CD8-positive, alpha-beta memory T cell (primary cell): Measurements from ENCODE around the gene SCN1A. TPM values are rescaled to one million over a fixed set of nuclear protein-coding genes. Genes with fewer than 3 reads are reported as not detected.

Experiments used
- CTCF ChIA-PET: fragments of 350-600 bp; sonication (Branson Sonifier 250); formaldehyde crosslinking; loops from one replicate; lab custom pipeline; 2021; ENCODE audit warnings: antibody characterized with exemption; lab: Charles Lee
- POLR2A ChIA-PET: fragments of 350-600 bp; sonication (Branson Sonifier 250); formaldehyde crosslinking; loops from one replicate; lab custom pipeline; 2021; ENCODE audit warnings: antibody characterized with exemption; lab: Charles Lee
- DNase-seq, 5 donors: peaks; one replicate each; pipeline versions ENCODE4 v3.0.0 to v3.0.0-alpha.2; 2020 to 2022; ENCODE audit warnings: mixed read lengths in 1 of 5
- H3K27ac ChIP-seq: one replicate; pipeline ENCODE4 v1.7.0; 2013; ENCODE audit warnings: low read depth, mild to moderate bottlenecking, low read length, moderate library complexity
- H3K27me3 ChIP-seq: 2 replicates; pipeline ENCODE4 v1.7.0; 2013; ENCODE audit warnings: low read length, mild to moderate bottlenecking; ENCODE audit not compliant: insufficient read depth, poor library complexity, severe bottlenecking
- H3K36me3 ChIP-seq: 2 replicates; pipeline ENCODE4 v1.7.0; 2013; ENCODE audit warnings: mild to moderate bottlenecking, low read length, moderate library complexity; ENCODE audit not compliant: insufficient read depth
- H3K4me1 ChIP-seq: 2 replicates; pipeline ENCODE4 v1.7.0; 2013; ENCODE audit warnings: mild to moderate bottlenecking, low read length, moderate library complexity; ENCODE audit not compliant: insufficient read depth
- H3K4me3 ChIP-seq: 2 replicates; pipeline ENCODE4 v1.7.0; 2013; ENCODE audit warnings: mild to moderate bottlenecking, low read length
- H3K9me3 ChIP-seq: 2 replicates; pipeline ENCODE4 v1.7.0; 2013; ENCODE audit warnings: mild to moderate bottlenecking, low read length
- H3K27ac Mint-ChIP-seq, 8 donors: one replicate each; pipeline ENCODE4 v1.8.0; 2020 to 2021; ENCODE audit warnings: mixed read lengths in 8 of 8, mild to moderate bottlenecking in 6 of 8, inconsistent platforms in 3 of 8, moderate library complexity in 3 of 8
- H3K27me3 Mint-ChIP-seq, 2 donors: one replicate each; pipeline ENCODE4 v1.8.0; 2020 to 2021; ENCODE audit warnings: mixed read lengths in 2 of 2, mild to moderate bottlenecking in 1 of 2, moderate library complexity in 1 of 2
- H3K36me3 Mint-ChIP-seq, 3 donors: one replicate each; pipeline ENCODE4 v1.8.0; 2020 to 2021; ENCODE audit warnings: mixed read lengths in 3 of 3, inconsistent platforms in 1 of 3, mild to moderate bottlenecking in 1 of 3
- H3K4me1 Mint-ChIP-seq, 3 donors: one replicate each; pipeline ENCODE4 v1.8.0; 2020 to 2021; ENCODE audit warnings: mixed read lengths in 3 of 3, inconsistent platforms in 1 of 3, mild to moderate bottlenecking in 1 of 3
- H3K4me3 Mint-ChIP-seq, 7 donors: one replicate each; pipeline ENCODE4 v1.8.0; 2020 to 2021; ENCODE audit warnings: mixed read lengths in 7 of 7, mild to moderate bottlenecking in 6 of 7, moderate library complexity in 4 of 7, inconsistent platforms in 2 of 7
- H3K9me3 Mint-ChIP-seq, 5 donors: one replicate each; pipeline ENCODE4 v1.8.0; 2020 to 2022; ENCODE audit warnings: mixed read lengths in 5 of 5, mild to moderate bottlenecking in 3 of 5, moderate library complexity in 2 of 5, inconsistent platforms in 1 of 5
- polyA plus RNA-seq: library from polyadenylated mRNA; unstranded; fragments of 300-500 nt; fragmentation: Illumina TruSeq; gene quantifications from one replicate; pipeline ENCODE4 v1.2.3, GENCODE V29; 2021
- total RNA-seq, 2 experiments: library from RNA; stranded (reverse); gene quantifications; one replicate each; pipeline ENCODE4 v1.2.3, GENCODE V29; 2021

The SCN1A gene
- total and polyA plus RNA-seq, 3 experiments from 2014 or later: not detected

GRCh38 chr2:165938237-165938636 lies 189.6 kb downstream of the SCN1A start:
- Histone ChIP-seq H3K36me3 (peaks cover 11% of the 10 kb centered on the region), H3K9me3 (no peaks in the 10 kb centered on the region), H3K4me1 (no peaks in the 10 kb centered on the region), H3K4me3 (no peak overlapping the region), H3K27ac (no peak overlapping the region), H3K27me3 (no peaks in the 10 kb centered on the region)
- Mint-ChIP-seq H3K27ac (peak overlapping the region in 3 of 8 donors; percentile 6 to 57 (median 13)), H3K9me3 (no peaks in the 10 kb centered on the region), H3K36me3 (peaks cover 0 to 73% (median 25%) of the 10 kb centered on the region in 3 donors), H3K4me1 (peaks cover 17 to 19% (median 18%) of the 10 kb centered on the region in 3 donors), H3K4me3 (no peak overlapping the region), H3K27me3 (no peaks in the 10 kb centered on the region)
- ChIA-PET POLR2A (no interaction called here), CTCF (no interaction called here)
- DNase-seq: no peak

Other genes with a start within 250 kb of the SCN1A start
- gene TTC21B, start 174.2 kb downstream of the SCN1A start, total RNA-seq: 10 to 100 TPM; 19.2 to 21.8 TPM
- 8.6 TPM for gene TTC21B, start 174.2 kb downstream of the SCN1A start, polyA plus RNA-seq
- gene SCN9A, start 247.9 kb upstream of the SCN1A start, total RNA-seq: not detected
- not detected for gene SCN9A, start 247.9 kb upstream of the SCN1A start, polyA plus RNA-seq